ENCODE data around the gene ANKFN1. TPM values are rescaled to one million over a fixed set of nuclear protein-coding genes. Genes with fewer than 3 reads are reported as not detected.

Gene ANKFN1
- total RNA-seq, 1 experiment from 2014 or later = not detected

GRCh38 chr17:56347639-56348038 is 194.4 kb downstream of the ANKFN1 start:
- DNase-seq (ENCODE audit: low read depth, low spot score) (no peak), ATAC-seq (no peak)
- no TSS peak for BruUV-seq (replicated peaks)
- no peaks in the 10 kb centered on the region for H3K4me1 ChIP-seq (ENCODE audit: control insufficient read depth, insufficient read depth, low read length)
- no peaks in the 10 kb centered on the region for H3K9me3 ChIP-seq (ENCODE audit: control insufficient read depth, insufficient read depth, low read depth, low read length)
- no peak overlapping the region for H3K27ac ChIP-seq (ENCODE audit: low read length)
- CTCF ChIA-PET = no interaction called here
- no peak overlapping the region for H3K4me3 ChIP-seq (ENCODE audit: low read depth in 2 of 2, low read length in 2 of 2)
- in situ Hi-C loops (cut with HindIII; ENCODE audit: low pct_unique_long_range_greater_than_20kb, low sequenced_read_pairs) (no loop called here), intact Hi-C loops (cut with micrococcal nuclease; ENCODE audit: unreplicated experiment) (no loop called here)
- H3K27me3 ChIP-seq (ENCODE audit: control insufficient read depth, insufficient read depth, low read length) = no peaks in the 10 kb centered on the region
- no peak for TF ChIP-seq POLR2AphosphoS5 (IDR thresholded peaks at IDR 0.05; ENCODE audit: low read depth, low read length)
- no peak for TF ChIP-seq TCF7L2 (IDR thresholded peaks at IDR 0.05; ENCODE audit: low read depth, low read length)
- no peak for TF ChIP-seq SIN3A (IDR thresholded peaks at IDR 0.05; ENCODE audit: borderline replicate concordance, insufficient read depth, low read depth, low read length)
- TF ChIP-seq CTCF (IDR thresholded peaks at IDR 0.05) = no peak
- POLR2A ChIA-PET = no interaction called here
- no peaks in the 10 kb centered on the region for H3K36me3 ChIP-seq (ENCODE audit: control insufficient read depth, insufficient read depth, low read length)

- intact Hi-C loops (cut with micrococcal nuclease; ENCODE audit: unreplicated experiment) = no loop called here
- Histone ChIP-seq H3K9me3 (ENCODE audit: control insufficient read depth, insufficient read depth, low read depth, low read length) (no peaks in the 10 kb centered on the region), H3K4me3 (ENCODE audit: low read depth in 2 of 2, low read length in 2 of 2) (no peak overlapping the region), H3K27me3 (ENCODE audit: control insufficient read depth, insufficient read depth, low read length) (no peaks in the 10 kb centered on the region), H3K4me1 (ENCODE audit: control insufficient read depth, insufficient read depth, low read length) (no peaks in the 10 kb centered on the region), H3K27ac (ENCODE audit: low read length) (no peak overlapping the region), H3K36me3 (ENCODE audit: control insufficient read depth, insufficient read depth, low read length) (no peaks in the 10 kb centered on the region)
- in situ Hi-C loops (cut with HindIII; ENCODE audit: low pct_unique_long_range_greater_than_20kb, low sequenced_read_pairs) = no loop called here
- no peak for ATAC-seq
- CTCF ChIA-PET = no interaction called here
- POLR2A ChIA-PET = no interaction called here
- TF ChIP-seq CTCF (IDR thresholded peaks at IDR 0.05) = no peak
- TF ChIP-seq SIN3A (IDR thresholded peaks at IDR 0.05; ENCODE audit: borderline replicate concordance, insufficient read depth, low read depth, low read length) = no peak
- no peak for TF ChIP-seq TCF7L2 (IDR thresholded peaks at IDR 0.05; ENCODE audit: low read depth, low read length)
- TF ChIP-seq REST (IDR thresholded peaks at IDR 0.05; ENCODE audit: insufficient read depth in 1 of 2, low read depth in 2 of 2, low read length in 1 of 2) = no peak
- TF ChIP-seq POLR2AphosphoS5 (IDR thresholded peaks at IDR 0.05; ENCODE audit: low read depth, low read length) = no peak
- no TSS peak for BruUV-seq (replicated peaks)
- no peak for DNase-seq (ENCODE audit: low read depth, low spot score)
Measured at GRCh38 chr17:56350592-56350991, 197.3 kb downstream of the ANKFN1 start.
